Renal cortex interstitium (tissue), 11 donors: ENCODE results near the gene KIF24. TPM values are rescaled to one million over a fixed set of nuclear protein-coding genes. Genes with fewer than 3 reads are reported as not detected.
"Not testable (repeated sequence)": the region's sequence is repeated elsewhere in the genome, so short reads cannot be mapped to it uniquely, and the experiment has no call there.

Experiments
- DNase-seq, 11 donors: peaks; one replicate each; pipeline ENCODE4 v3.0.0-alpha.2; 2013; ENCODE audit warnings: low read depth in 9 of 11, low spot score in 4 of 11; ENCODE audit errors: extremely low read depth in 1 of 11
- polyA plus RNA-seq, 3 donors: library from polyadenylated mRNA; unstranded; fragments of 120-200 nt; gene quantifications; one replicate each; pipeline ENCODE4 v1.2.1, GENCODE V29; 2013; ENCODE audit not compliant: insufficient read length in 3 of 3

KIF24 gene
- polyA plus RNA-seq, 3 donors: 6.1 to 6.6 (median 6.4) TPM

DNA sequence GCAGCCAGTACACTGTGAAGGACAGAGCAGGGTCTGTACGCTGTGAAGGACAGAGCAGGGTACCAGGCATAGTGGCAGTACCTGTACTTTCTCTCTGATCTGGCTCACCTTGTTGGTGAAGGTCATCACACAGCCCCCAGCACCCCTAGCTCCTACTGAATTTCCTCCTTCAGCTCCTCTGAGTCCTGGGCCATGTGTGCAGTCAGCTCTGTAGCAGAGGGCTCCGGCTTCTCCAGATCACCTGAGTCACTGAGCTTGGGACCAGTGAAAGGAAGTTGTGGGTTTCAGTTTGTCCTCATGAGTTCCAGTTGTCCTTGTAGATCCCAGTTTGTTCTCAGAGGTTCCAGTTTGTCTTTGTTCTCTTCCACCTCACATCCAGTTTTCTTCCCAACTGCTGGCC lies 5.8 kb upstream of the KIF24 start:
- no peak for DNase-seq

DNA sequence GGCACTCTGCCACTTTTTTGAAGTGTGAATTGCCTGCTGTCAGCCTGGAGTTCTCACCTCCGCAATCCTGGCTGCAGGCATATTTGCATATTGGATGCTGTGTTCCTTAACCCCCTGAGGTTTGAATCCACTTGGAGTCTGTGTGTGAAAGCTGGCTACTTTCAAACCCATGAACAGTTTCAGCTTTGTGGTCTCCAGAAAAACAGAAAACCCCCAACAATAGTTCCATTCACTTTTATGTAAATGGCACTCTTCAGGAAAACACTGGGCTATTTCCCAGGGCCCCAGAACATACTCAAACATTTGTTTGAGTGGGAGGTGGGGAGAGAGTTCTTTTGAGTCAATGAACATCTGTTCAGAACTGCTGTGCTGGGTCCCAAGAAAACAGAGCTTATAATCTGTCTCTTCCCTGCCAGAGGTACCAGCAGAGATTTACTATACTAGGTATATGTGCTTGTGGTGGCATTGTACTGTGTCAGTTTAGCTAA lies 5.3 kb upstream of the KIF24 start:
- DNase-seq: no peak

DNA sequence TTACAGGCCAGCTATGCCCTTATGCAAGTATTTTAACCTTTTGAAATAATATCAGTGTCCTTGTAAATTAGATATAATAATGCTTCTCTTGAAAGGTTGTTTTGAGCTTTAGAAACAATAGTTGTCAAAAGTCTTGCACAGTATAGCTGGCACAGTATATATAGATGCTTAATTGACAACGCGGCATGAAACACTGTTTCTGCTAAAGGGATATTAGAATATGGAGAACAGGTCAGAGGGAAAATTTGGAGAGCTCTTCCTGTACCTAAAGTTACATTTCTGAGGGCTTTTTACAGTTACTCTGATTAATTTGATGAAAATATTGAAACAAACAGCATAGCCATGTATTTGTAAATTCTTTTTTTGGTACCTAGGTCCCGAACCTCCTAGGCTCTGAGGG lies 4.8 kb upstream of the KIF24 start:
- no peak for DNase-seq

DNA sequence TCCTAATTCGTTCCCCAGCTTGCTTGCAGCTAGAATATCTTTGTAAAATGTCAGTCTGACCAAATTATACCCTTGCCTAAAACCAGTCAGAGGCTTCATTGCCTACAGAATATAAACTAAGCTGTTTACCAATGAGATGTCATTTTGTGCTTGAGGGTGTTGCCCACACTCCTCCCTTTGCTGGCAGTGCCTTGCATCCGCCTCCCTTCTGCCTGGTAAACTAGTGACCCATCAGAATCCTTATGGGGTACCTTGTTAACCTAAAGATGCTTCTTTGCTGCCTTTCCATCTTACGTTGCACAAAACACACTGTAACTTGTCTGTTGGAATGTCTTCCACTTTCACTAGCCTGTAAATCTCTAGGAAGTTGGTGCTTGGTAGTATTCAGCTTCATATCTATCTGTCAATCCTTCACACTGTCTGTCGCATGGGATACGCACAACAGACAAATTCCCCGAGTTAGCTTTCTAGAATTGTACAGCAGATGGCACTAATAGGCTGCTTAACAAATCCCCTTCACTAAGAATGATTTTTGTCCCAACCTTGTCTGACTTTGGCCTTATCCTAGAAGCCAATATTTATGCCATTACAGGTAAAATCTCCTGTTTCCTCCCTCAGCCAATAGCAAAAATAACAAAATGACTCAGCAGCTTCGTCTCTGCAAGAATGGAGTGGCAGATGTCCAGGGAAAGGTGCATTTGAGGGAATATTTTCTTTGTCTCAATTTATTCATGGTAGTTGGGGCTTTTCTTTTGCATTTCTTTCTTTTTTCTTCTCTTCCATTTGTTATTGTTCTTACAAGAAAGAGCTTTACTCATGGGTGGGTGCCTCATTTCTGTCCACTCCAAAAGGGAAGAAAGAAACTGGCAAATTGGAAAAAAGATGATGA lies 3.3 kb upstream of the KIF24 start:
- DNase-seq: no peak

DNA sequence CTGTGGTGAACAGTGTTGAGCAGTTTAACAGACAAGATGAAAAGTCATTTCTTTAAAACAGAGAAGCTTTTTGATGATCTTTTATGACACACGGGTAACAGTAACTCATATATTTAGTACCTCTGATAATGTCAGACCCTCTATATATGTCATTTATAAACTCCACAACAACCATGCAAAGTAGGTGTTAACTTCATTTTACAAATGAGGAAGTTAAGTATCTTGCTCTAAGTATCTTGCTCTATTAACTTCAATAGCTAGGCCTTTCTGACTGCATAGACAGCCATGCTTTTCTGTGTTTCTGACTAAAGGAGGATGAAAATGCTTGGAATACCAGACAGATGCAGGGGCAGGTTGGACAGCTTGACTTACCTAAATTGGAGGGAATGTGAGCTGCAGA lies 2.1 kb upstream of the KIF24 start:
- no peak for DNase-seq

DNA sequence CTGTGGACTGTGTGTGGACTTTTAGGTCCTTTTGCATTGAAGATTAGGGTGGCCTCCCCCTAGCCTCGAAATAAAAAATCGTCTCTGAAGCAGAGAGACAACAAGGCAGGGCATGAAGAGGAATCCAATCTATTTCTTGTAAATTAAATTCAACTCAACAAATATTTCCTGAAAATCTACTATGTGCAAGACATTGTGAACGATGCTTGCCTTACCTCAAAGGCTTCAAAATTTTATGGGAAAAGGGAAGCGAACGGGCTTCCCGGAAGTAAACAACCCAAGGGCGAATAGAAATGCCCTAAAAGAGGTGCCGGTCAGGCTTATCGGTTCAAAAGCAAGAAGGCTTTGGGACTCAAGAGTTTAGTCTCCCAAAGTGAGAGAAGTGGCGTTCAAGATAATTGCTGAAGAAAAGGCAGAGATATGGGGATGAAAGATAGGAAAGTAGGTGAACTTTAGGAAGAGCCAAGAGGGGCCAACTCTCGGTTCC lies 525 bp downstream of the KIF24 start:
- DNase-seq: no peak

DNA sequence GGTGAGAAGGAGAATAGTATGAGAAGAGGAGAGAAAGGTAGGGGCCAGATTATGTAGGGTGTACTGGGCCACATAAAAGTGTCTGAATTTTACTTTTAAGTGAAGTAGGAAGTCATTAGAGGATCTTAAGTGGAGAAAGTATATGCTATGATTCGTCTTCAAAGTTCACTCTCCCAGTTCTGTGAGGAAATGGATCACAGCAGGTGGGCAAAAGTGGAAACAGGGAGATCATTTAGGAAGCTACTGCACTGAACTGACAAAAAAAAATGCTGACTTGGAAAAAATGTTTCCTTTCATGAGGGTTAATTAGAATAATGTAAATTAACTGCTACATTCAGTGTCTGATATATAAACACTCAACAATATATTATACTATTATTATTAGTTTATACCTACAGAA lies 2.4 kb downstream of the KIF24 start:
- no peak for DNase-seq

DNA sequence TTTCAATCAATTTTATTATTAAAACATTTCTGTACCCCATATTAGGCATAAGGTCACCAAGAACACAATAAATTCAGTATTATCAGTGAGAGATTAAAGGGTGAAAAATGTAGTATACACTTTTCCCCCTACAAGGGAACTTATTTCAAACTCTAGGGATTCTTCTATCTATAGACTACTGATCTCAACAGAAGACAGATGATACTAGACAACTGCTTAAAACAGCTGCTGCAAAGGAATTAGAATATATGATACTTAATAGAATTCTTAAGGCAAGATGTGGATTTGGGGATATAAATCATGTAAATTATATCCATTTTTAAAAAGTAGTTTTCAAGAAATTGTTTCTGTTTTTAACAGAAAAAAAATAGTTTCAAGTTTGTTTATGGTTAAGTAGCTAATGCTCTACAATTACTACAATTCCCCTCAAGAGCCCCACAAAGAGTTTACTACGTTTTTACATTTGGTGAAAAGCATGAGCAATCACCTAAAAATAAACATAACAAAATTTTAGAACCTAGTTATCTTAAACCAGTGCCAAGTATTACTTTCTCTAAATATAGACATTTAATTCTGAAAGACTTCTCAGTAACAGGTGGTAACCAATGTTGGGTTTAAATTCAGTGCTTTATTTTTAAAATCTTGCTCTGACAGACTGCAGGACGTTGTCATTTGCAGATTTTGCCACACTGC lies 6.0 kb downstream of the KIF24 start:
- no peak for DNase-seq

DNA sequence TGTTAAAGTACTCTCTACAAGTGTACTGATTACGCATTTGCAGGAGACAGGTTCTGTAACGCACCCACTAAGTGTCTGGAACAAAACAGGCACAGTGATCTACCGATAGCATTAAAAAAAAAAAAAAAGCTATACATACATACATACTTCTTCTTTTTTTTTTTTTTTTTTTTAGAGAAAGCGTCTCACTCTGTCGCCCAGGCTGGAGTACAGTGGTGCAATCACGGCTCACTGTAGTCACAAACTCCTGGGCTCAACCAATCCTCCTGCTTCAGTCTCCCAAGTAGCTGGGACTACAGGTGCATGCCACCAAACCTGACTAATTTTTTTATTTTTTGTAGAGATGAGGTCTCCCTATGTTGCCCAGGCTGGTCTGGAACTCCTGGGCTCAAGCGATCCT lies 7.6 kb downstream of the KIF24 start:
- no peak for DNase-seq

DNA sequence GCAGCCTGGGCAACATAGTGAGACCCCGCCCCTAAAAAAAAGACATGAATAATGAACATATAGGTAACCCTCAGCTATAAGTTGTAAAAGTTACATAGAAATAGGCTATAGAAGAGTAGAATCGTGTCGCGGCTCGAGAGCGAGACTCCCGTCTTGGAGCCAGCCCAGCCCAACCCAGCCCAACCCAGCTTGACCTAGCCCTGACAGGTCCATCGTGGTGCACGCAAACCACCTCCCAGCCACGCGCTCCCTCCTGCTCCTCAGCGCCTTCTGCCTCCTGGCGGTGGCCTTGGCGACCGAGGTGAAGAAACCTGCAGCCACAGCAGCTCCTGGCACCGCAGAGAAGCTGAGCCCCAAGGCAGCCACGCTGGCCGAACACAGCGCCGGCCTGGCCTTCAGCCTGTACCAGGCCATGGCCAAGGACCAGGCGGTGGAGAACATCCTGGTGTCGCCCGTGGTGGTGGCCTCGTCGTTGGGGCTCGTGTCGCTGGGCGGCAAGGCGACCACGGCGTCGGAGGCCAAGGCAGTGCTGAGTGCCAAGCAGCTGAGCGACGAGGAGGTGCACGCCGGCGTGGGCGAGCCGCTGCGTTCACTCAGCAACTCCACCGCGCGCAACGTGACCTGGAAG lies 10.8 kb downstream of the KIF24 start:
- DNase-seq: no peak

DNA sequence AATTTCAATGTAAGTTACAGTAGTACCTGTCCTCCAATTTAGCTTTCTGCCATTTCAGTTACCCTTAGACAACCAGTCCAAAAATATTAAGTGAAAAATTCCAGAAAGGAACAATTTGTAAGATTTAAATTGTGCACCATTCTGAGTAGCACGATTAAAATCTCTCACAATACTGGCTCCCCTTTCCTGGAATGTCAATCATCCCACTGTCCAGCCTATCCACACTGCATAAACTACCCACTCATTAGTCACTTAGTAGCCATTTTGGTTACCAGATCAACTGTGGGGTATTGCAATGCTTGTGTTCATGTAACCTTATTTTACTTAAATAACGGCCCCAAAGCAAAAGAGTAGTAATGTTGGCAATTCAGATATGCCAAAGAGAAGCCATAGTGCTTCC lies 11.6 kb downstream of the KIF24 start:
- DNase-seq: no peak

DNA sequence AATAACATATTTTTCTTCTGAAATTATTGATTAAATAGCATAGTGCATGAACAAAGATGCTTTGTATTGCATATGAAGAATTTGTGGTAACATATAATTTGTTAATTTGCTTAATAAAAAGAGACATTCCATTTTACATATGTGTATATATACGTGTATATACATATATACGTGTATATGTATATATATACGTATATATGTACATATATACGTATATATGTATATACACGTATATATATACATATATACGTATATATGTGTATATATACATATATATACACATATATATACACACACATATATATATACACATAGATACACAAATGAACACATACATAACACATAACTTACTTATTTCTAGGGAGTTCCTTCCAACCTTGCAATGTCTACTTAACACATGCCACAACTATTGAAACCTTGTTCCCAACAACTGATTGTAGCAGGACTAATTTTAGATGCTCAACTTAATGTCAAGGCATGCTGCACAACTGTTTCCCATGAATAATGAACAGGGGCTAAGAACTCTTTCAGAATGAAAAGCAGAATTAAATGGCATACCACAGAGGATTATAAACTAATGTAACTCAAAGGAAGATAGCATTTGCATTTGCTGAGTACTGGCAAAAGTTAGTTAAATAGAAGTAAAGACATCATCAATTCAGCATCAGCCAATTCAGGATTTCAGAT lies 17.4 kb downstream of the KIF24 start:
- DNase-seq: no peak

DNA sequence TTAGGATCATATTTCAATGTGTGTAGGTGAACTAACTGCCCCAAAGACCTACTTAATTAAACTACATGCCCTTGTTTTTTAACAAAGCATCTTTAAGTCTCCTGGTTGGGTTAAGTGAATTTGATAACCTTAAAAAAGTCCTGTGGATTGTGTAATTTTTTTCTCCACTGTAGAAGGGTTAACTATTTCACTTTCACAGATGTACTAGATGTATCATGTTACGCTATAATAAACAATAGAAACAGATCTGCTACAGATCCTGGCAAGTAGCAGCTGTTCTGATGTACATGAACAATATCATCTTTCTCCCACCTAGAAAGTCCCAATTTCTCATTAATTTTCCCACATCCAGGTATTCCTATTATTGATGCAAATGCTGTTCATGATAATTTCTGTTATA lies 18.9 kb downstream of the KIF24 start:
- no peak for DNase-seq

DNA sequence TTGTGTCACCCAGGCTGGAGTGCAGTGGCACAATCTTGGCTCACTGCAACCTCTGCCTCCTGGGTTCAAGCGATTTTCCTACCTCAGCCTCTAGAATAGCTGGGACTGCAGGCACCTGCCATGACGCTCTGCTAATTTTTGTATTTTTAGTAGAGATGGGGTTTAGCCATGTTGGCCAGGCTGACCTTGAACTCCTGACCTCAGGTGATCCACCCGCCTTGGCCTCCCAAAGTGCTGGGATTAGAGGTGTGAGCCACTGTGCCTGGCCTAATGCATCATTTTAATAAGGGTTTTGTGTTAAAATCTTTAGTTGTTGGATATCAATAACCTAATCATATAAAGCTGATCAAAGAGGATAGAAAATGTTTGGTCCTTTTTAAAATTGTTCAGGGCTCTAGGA lies 20.8 kb downstream of the KIF24 start:
- not testable (repeated sequence) for DNase-seq

DNA sequence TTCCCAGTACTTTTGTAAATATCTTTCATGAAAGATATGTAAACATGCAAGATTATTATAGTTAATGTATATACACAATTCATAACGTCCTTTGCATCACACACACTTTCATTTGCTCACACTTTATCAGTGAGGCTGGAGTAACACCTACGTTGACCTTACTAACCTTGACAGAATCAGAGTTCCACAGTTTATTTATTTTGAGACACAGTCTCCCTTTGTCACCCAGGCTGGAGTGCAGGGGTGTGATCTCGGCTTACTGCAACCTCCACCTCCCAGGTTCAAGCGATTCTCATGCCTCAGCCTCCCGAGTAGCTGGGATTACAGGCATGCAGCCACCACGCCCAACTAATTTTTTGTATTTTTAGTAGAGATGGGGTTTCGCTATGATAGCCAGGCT lies 28.0 kb downstream of the KIF24 start:
- DNase-seq: not testable (repeated sequence)

DNA sequence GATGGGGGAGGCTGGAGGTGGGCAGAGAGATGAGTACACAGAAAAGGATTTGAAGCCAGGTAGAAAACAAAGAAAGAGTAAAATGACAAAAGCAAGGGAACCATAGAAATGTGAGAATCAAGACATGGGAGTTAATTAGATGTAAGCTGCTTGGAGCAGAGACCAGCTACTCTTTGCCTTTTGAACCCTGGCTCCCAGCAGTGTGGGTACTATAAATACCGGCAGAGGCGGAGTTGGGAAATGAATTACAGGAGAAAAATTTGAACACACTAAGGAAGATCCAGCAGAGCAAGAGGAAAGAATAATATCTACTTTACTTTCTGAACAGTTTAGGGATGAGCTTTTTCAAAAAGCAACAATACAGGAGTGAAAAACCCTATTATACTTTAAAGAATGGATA lies 36.5 kb downstream of the KIF24 start:
- no peak for DNase-seq

DNA sequence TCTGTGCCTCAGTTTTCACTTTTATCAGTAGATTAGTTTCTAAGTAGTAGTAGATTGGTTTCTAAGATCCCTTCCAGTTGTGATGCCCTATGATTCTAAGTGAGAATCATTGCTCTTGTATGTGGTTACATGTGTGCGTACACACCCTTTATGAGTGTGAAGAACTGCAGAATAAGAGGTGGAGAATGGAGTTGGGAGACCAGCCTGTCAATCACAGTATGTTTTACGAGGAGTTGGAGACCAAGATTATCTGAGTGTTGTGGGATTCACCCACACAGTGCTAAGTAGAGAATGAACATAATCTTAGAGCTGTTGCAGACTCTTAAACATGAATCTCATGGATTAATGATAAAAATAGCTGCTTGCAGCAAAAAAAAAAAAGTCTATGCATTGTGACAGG lies 37.6 kb downstream of the KIF24 start:
- no peak for DNase-seq

DNA sequence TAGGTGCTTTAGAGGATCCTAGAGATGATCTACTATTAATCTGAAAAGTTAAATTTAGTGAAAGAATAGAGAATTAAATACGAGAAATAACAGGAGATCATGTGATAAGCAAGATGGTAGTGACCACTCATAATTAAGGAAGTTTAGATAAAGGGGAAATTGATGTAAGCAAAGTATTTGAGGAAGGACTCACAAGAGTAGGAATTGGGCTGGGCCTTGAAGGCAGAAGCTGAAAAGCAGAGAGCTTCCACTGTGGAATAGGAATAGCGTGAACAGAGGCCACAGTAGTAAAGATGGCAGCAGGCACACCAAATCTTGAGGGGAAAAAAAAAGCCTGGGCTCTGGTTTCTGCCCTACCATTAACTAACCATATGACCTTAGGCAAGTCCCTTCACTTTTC lies 38.0 kb downstream of the KIF24 start:
- DNase-seq: no peak

DNA sequence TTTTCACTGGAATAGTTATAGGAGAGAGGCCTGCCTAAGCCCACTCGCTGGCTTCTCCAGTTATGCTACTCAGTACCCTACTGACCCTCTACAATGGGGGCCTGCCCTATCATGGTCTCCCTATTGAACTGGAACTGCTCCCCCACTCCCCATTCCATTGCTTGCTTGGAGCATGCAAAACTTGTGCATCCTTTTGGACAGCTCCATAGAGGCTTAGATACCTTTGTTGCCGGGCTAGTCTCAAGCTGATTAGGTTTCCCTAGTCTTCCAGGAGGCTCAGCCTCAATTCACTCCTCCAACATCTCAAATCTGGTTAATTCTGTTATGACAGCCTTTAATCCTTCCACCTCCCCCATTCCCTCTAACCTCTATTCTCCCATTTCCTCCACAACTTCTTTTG lies 39.9 kb downstream of the KIF24 start:
- no peak for DNase-seq
